MCF 10A (cell line): ENCODE data around the gene IGHMBP2. TPM values are rescaled to one million over a fixed set of nuclear protein-coding genes. Genes with fewer than 3 reads are reported as not detected.

Experiments used
- BruUV-seq: library from RNA; stranded (reverse); fragments of 400-500 nt; replicated peaks from 2 replicates; lab custom pipeline; 2021; lab: Mats Ljungman, UMichigan
- CTCF ChIA-PET: fragments of 300-600 bp; sonication (Branson Sonifier 250); formaldehyde crosslinking; extraction: SDS; loops from one replicate; lab custom pipeline; 2021; ENCODE audit warnings: antibody characterized with exemption, inconsistent platforms; lab: Yijun Ruan, JAX
- POLR2A ChIA-PET: fragments of 300-600, 350-650 bp; sonication (Branson Sonifier 250); formaldehyde crosslinking; extraction: SDS; loops from one replicate; lab custom pipeline; 2020; ENCODE audit warnings: antibody characterized with exemption, inconsistent platforms; lab: Yijun Ruan, JAX
- DNase-seq: peaks from one replicate; pipeline ENCODE4 v3.0.0-alpha.2; 2018; ENCODE audit not compliant: unreplicated experiment
- H3K27ac Mint-ChIP-seq: one replicate; pipeline ENCODE4 v1.8.0; 2022; ENCODE audit warnings: mild to moderate bottlenecking, low read depth, mixed read lengths; ENCODE audit not compliant: unreplicated experiment
- H3K27me3 Mint-ChIP-seq: one replicate; pipeline ENCODE4 v1.8.0; 2022; ENCODE audit warnings: mixed read lengths; ENCODE audit not compliant: insufficient read depth, unreplicated experiment
- H3K36me3 Mint-ChIP-seq: one replicate; pipeline ENCODE4 v1.8.0; 2022; ENCODE audit warnings: mild to moderate bottlenecking, moderate library complexity, mixed read lengths; ENCODE audit not compliant: insufficient read depth, unreplicated experiment
- H3K4me1 Mint-ChIP-seq: one replicate; pipeline ENCODE4 v1.8.0; 2022; ENCODE audit warnings: mixed read lengths; ENCODE audit not compliant: insufficient read depth, unreplicated experiment
- H3K4me3 Mint-ChIP-seq: one replicate; pipeline ENCODE4 v1.8.0; 2022; ENCODE audit warnings: mild to moderate bottlenecking, moderate library complexity, mixed read lengths; ENCODE audit not compliant: unreplicated experiment
- H3K9me3 Mint-ChIP-seq: one replicate; pipeline ENCODE4 v1.8.0; 2022; ENCODE audit warnings: mixed read lengths; ENCODE audit not compliant: unreplicated experiment
- intact Hi-C: fragments of 100-400 bp; cut with micrococcal nuclease; formaldehyde crosslinking; loops from 2 replicates; pipeline ENCODE4 v1.14.1; 2022
- total RNA-seq: library from RNA; stranded (reverse); gene quantifications from 2 replicates; pipeline ENCODE4 v1.2.3, GENCODE V29; 2022
- TF ChIP-seq, protein P1 (sequence below): fragments of 200-600 bp; IDR thresholded peaks from one replicate; pipeline ENCODE4 v1.8.0; 2022; ENCODE audit warnings: antibody characterized with exemption, mild to moderate bottlenecking; ENCODE audit not compliant: unreplicated experiment

Gene IGHMBP2
- total RNA-seq, 1 experiment from 2014 or later, result 19.8 TPM

DNA sequence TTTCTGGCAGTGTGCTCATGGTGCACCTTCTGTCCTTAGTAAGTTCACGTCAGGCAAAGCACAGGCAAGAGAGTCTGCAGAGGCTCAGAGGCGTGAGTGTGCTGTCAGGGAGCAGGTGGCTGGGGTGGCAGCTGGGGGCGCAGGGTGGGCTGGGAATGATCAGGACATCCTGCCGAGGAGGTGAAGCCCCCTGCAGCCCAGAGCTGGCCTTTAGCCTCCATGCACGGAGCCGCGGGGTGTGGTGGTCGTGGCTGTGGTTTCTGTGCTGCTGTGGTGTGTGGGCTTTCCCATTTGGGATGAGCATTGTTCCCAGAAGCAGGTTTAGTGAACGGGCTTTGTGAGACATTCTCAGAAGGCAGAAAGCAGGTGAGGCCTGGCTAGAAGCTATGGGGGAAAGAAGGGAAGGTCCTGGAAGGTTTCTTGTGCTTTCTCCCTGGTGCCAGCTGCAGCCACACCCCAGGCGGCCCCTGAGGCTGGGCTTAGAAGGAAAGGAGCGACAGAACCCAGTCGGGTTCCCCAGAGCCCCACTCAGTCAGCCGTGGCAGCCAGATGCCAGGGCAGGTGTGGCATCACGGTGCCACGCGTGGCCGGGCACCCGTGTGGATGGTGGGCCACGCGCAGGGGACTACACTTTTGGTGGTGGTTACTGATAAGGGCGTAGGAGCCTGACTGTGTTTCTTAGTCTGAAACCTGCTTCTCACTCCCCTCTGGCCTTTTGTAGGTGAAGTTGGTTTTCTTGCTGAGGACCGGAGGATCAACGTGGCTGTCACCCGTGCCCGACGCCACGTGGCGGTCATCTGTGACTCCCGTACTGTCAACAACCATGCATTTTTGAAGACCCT is 32.0 kb downstream of the IGHMBP2 start:
- Mint-ChIP-seq H3K4me1 (no peaks in the 10 kb centered on the region), H3K9me3 (no peaks in the 10 kb centered on the region), H3K27ac (no peak overlapping the region), H3K36me3 (peaks cover 39% of the 10 kb centered on the region), H3K4me3 (no peak overlapping the region), H3K27me3 (no peaks in the 10 kb centered on the region)
- no peak for DNase-seq
- POLR2A ChIA-PET, result no interaction called here
- CTCF ChIA-PET, result no interaction called here
- intact Hi-C loops, result no loop called here
- TF ChIP-seq, protein P1, sequence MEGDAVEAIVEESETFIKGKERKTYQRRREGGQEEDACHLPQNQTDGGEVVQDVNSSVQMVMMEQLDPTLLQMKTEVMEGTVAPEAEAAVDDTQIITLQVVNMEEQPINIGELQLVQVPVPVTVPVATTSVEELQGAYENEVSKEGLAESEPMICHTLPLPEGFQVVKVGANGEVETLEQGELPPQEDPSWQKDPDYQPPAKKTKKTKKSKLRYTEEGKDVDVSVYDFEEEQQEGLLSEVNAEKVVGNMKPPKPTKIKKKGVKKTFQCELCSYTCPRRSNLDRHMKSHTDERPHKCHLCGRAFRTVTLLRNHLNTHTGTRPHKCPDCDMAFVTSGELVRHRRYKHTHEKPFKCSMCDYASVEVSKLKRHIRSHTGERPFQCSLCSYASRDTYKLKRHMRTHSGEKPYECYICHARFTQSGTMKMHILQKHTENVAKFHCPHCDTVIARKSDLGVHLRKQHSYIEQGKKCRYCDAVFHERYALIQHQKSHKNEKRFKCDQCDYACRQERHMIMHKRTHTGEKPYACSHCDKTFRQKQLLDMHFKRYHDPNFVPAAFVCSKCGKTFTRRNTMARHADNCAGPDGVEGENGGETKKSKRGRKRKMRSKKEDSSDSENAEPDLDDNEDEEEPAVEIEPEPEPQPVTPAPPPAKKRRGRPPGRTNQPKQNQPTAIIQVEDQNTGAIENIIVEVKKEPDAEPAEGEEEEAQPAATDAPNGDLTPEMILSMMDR, result no peak
- BruUV-seq, result no TSS peak

DNA sequence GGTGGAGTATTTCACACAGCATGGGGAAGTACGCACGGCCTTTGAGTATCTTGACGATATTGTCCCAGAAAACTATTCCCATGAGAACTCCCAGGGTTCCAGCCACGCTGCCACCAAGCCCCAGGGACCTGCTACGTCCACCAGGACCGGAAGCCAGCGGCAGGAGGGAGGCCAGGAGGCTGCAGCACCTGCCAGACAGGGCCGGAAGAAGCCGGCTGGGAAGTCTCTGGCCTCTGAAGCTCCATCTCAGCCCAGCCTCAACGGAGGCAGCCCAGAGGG is 32.6 kb downstream of the IGHMBP2 start:
- POLR2A ChIA-PET, result no interaction called here
- Mint-ChIP-seq H3K9me3 (no peaks in the 10 kb centered on the region), H3K4me1 (no peaks in the 10 kb centered on the region), H3K27ac (no peak overlapping the region), H3K4me3 (no peak overlapping the region), H3K27me3 (no peaks in the 10 kb centered on the region), H3K36me3 (peaks cover 37% of the 10 kb centered on the region)
- TF ChIP-seq, protein P1, result no peak
- no TSS peak for BruUV-seq
- no peak for DNase-seq
- CTCF ChIA-PET, result no interaction called here
- intact Hi-C loops, result no loop called here

DNA sequence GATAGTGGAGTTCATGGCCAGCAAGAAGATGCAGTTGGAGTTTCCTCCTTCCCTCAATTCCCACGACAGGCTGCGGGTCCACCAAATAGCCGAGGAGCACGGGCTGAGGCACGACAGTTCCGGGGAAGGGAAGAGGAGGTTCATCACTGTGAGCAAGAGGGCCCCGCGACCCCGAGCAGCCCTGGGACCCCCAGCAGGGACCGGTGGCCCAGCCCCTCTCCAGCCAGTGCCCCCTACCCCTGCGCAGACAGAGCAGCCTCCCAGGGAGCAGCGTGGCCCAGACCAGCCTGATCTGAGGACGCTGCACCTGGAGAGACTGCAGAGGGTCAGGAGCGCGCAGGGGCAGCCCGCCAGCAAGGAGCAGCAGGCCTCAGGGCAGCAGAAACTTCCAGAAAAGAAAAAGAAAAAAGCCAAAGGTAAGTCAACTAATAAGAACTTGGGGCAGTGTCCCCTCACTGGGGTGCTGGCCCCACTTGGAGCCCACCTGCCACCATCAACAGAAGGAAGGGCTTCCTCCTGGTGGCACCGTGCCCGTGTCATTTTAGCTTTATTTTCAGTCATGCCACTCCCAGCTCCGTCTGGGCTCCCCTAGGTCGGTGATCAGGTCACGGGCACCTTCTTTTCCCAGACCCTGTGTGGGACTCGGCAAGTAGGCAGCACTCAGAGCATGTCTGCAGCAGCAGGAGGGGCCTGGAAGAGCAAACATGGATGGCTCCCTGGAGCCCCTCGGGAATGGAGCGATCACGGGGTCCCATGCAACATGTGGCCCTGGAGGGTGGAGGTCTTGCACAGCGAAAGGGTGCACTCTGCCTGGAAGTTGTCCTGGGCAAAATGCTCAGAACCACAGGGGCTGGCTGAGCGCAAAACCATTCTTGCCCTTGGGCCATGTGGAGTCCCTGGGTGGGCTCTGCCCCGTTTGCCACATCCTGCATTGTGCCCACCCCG is 33.3 kb downstream of the IGHMBP2 start:
- H3K27me3 Mint-ChIP-seq, result no peaks in the 10 kb centered on the region
- TF ChIP-seq, protein P1, result no peak
- no TSS peak for BruUV-seq
- no peaks in the 10 kb centered on the region for H3K4me1 Mint-ChIP-seq
- POLR2A ChIA-PET, result no interaction called here
- peaks cover 37% of the 10 kb centered on the region for H3K36me3 Mint-ChIP-seq
- DNase-seq, result no peak
- intact Hi-C loops, result no loop called here
- no peak overlapping the region for H3K4me3 Mint-ChIP-seq
- no peaks in the 10 kb centered on the region for H3K9me3 Mint-ChIP-seq
- CTCF ChIA-PET, result no interaction called here
- no peak overlapping the region for H3K27ac Mint-ChIP-seq

DNA sequence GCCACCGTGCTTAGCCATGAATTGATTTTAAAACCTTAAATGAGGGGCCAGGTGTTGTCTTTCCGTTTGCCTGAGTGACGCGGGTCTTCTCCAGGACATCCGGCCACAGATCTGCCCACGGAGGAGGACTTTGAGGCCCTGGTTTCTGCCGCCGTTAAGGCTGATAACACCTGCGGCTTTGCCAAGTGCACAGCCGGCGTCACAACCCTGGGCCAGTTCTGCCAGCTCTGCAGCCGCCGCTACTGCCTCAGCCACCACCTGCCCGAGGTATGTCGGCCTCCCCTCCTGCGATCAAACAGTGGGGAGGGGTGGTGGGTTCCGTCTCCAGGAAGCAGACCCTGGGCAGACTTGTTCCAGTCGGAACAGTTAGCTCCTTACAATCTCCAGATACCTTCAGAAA is 34.4 kb downstream of the IGHMBP2 start:
- Mint-ChIP-seq H3K9me3 (no peaks in the 10 kb centered on the region), H3K36me3 (peaks cover 31% of the 10 kb centered on the region), H3K27ac (no peak overlapping the region), H3K4me3 (no peak overlapping the region), H3K4me1 (no peaks in the 10 kb centered on the region), H3K27me3 (no peaks in the 10 kb centered on the region)
- DNase-seq, result no peak
- intact Hi-C loops, result no loop called here
- ChIA-PET POLR2A (interaction anchor here (1.3 kb wide), 1 partner anchor 34 kb away, joined by 5 read pairs; the partner anchor contains the start of genes IGHMBP2 and MRPL21), CTCF (interaction anchor here (0.6 to 1.1 kb wide), 2 partner anchors 10 to 46 kb away, joined by 3 to 4 read pairs; no protein-coding TSS in a partner anchor)
- TF ChIP-seq, protein P1, result no peak
- no TSS peak for BruUV-seq
